ENCODE measurements around the gene FOXP1.

Gene FOXP1

GRCh38 chr3:71067977-71068654 lies 515.4 kb downstream of the FOXP1 start:
- DNase-seq (ENCODE audit: low read depth in 4 of 4, low spot score in 1 of 4) = no peak

GRCh38 chr3:71066849-71067261 lies 516.7 kb downstream of the FOXP1 start:
- DNase-seq (ENCODE audit: low read depth in 4 of 4, low spot score in 1 of 4) = no peak

GRCh38 chr3:71066356-71066755 lies 517.2 kb downstream of the FOXP1 start:
- DNase-seq (ENCODE audit: low read depth in 4 of 4, low spot score in 1 of 4) = no peak

GRCh38 chr3:71065764-71066013 lies 517.8 kb downstream of the FOXP1 start:
- no peak for DNase-seq (ENCODE audit: low read depth in 4 of 4, low spot score in 1 of 4)

- DNase-seq (ENCODE audit: low read depth in 4 of 4, low spot score in 1 of 4) = peak in 1 of 4 experiments; percentile 43
Measured at GRCh38 chr3:71064956-71065763, 518.4 kb downstream of the FOXP1 start.

- no peak for DNase-seq (ENCODE audit: low read depth in 4 of 4, low spot score in 1 of 4)
Measured at GRCh38 chr3:71064291-71064955, 519.1 kb downstream of the FOXP1 start.

GRCh38 chr3:71063773-71064290 lies 519.7 kb downstream of the FOXP1 start:
- peak in 2 of 4 experiments; percentile 49 to 53 for DNase-seq (ENCODE audit: low read depth in 4 of 4, low spot score in 1 of 4)

GRCh38 chr3:71062952-71063772 lies 520.4 kb downstream of the FOXP1 start:
- no peak for DNase-seq (ENCODE audit: low read depth in 4 of 4, low spot score in 1 of 4)

GRCh38 chr3:71062037-71062932 lies 521.2 kb downstream of the FOXP1 start:
- DNase-seq (ENCODE audit: low read depth in 4 of 4, low spot score in 1 of 4) = no peak

DNA sequence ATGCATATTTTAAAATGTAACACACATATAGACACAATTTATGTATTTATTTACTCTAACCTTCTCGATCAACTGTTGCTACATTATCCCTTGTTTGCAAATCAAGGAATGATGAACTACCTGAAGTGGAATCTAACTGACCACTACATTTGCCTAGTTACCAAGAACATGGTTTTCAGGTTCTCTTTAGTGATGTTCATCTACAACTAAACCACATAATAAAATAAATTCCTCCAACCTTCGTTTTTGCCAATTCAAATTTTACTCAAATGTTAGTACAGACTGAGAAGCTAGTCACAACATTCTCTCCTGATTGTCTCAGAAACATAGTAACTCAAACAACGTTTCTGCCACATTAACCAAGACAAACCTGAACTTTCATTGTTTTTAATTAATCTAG lies 521.9 kb downstream of the FOXP1 start:
- no peak for DNase-seq (ENCODE audit: low read depth in 4 of 4, low spot score in 1 of 4)

DNA sequence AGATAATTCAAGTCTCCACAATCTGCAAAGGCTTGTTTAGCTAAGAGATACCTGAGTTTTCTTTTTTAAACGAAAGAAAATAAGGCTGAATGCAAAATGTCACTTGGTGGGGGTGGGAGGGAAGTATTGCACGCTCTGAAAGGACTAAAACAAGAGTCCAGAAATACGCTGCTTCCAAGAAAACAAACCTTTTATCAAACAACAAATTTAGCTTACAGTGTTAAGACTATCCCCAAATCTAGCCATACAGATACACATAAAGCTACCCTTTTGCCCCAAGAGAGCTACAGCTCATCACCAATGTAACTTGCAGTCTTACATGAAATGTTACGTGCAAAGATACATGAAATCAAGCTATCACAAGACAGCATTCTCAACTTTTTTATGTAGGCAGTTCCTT lies 522.5 kb downstream of the FOXP1 start:
- DNase-seq (ENCODE audit: low read depth in 4 of 4, low spot score in 1 of 4) = no peak

DNA sequence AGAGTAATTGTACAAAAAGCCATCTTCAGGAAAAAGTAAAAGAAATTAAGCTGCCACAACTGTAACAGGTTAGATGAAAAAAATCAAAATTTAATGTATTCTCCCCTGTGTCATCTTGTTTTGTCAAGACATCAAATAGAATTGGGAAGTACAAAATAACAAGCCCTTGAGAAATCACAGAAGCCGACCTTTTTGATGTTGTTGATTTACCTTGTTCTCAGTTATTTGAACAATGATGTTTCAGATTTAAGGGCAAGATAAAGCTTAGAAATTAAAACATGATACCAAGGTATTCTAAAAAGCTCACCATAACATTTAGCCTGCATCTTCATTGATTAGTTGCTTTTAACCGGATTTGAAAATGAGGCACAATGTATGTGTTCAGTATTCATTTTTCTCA lies 523.0 kb downstream of the FOXP1 start:
- no peak for DNase-seq (ENCODE audit: low read depth in 4 of 4, low spot score in 1 of 4)

GRCh38 chr3:71057526-71057894 lies 526.0 kb downstream of the FOXP1 start:
- DNase-seq (ENCODE audit: low read depth in 4 of 4, low spot score in 1 of 4) = no peak

DNA sequence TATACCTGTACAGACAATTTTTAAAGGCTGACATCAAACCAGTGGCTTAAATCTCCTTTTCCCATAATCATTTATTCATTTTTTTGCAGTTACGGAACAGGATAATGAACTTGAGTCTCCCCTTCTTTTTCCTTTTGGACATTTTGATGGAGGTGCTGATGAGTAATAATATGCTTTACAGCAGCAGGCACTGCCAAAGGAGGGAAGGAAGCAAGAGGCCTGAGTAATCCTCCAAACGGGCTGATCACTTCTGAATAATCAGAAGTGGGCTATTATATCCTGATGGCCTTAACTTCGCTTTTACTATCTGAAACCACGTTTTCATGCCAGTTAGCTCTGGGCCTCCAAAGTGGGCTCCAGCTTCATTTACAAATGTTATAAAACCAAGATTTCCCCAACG lies 527.2 kb downstream of the FOXP1 start:
- no peak for DNase-seq (ENCODE audit: low read depth in 4 of 4, low spot score in 1 of 4)

- DNase-seq (ENCODE audit: low read depth in 4 of 4, low spot score in 1 of 4) = no peak
Measured at GRCh38 chr3:71055257-71056001, 528.1 kb downstream of the FOXP1 start.

GRCh38 chr3:71054312-71054711 lies 529.2 kb downstream of the FOXP1 start:
- DNase-seq (ENCODE audit: low read depth in 4 of 4, low spot score in 1 of 4) = no peak

DNA sequence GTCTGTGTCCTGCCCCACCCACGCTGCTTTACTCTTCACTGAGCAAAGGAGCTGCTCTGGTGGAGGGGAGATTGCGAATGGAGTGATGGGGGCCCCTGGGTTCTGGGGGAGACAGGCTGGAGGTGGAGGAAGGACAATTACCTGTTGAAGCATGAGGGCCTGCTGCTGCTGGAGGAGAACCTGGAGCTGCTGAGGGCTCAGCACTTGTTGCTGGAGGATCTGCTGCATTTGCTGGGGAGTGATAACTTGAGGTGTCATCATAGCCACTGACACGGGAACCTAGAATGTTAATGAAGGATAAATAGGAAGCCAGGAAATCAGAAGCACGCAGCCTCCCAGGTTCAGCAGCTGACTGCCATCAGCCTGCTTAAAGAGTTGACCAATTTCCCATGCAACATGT lies 530.0 kb downstream of the FOXP1 start:
- no peak for DNase-seq (ENCODE audit: low read depth in 4 of 4, low spot score in 1 of 4)

DNA sequence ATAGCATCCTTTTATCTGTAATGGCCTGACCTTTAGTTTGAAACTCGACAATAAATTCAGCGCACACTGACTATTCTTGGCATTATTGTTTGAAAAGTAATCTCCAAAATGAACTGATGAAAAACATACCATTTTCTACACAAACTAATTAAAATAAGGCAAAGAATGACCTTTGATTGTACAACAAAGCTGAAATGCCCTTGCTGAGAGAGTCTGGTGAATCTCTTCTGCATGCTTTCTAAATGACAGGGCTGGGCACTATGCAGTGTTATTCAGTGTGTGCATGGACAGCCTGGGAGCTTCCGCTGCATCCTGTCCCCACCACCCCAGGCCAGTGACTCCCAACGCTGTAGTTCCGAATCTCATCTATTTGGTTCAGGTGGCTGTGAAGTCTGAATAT lies 530.8 kb downstream of the FOXP1 start:
- no peak for DNase-seq (ENCODE audit: low read depth in 4 of 4, low spot score in 1 of 4)

DNA sequence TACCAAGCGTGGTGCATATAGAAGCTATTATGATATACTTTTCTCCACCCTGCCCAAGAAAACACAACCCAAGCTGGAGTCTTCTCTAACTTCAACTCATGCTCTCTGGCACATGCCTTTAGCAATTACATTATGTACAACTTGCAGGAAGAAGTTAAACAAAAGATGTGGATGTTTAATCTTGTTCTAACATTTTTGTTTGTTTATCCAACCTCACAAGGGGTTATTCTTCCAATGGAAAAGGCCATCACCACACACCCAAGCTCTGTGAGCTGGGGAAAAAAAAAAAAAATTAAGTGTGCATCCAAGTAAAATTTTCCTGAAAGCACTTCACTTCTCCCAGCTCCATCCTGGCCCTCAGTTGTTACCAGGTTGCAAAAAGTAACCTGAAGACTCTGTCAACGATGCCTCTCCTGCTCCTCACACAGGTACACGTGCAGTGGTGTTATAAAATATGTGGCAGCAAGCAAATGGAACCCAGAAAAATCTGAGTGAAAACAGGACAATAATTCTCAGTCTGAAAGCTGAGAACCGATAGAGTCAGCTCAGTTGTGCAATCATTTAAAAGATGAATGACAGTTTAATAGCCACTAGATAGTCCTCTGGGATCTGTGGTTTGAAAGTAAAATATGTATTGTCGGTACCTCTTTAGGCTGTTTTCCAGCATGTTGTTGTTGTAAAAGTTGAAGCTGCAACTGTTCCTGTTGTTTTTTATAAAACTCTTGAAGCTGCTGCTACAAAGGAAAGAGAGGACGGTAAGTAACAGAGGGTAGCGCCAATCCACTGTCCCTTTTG lies 531.4 kb downstream of the FOXP1 start:
- no peak for DNase-seq (ENCODE audit: low read depth in 4 of 4, low spot score in 1 of 4)

Data from stimulated activated CD4-positive, alpha-beta T cell treated with anti-CD3 and anti-CD28 coated beads, Interleukin-1b, Interleukin-23, amount 100 ng/mL, for 24 hours (primary cell).